HG03432 (cell line): ENCODE results near the gene SNAP29.

Experiments
- ATAC-seq: cut with Tn5 transposase; IDR thresholded peaks from one replicate; pipeline ENCODE4 v1.9.1; 2021; ENCODE audit warnings: mild to moderate bottlenecking, moderate library complexity; ENCODE audit not compliant: unreplicated experiment

The SNAP29 gene

DNA sequence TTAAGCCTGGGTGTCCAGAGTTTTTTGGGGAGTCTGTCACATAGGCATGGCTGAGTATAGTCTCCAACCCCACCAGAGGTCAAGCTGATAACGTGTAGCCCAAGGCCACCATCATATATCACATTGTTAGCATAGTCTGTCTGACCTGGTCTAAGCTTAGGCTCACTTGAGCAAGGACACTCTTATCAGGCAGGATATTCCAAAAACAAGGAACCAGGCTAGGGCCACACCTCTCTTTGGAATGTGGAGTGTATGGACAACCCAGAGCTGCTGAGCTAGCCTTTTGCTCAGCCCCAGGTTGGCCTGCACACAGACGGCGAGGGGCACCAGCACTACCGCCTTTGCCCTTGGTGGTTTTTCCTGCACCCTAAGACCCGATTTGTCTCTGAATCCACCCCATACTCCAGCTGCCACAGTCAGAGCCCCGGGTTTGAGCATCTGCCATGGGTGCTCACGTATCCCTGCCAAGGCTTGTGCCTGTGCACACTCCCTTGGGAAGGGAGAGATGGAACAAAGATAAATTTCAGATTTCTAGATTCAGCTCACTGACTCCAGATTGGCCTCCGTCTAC lies 7.2 kb downstream of the SNAP29 start:
- no peak for ATAC-seq

DNA sequence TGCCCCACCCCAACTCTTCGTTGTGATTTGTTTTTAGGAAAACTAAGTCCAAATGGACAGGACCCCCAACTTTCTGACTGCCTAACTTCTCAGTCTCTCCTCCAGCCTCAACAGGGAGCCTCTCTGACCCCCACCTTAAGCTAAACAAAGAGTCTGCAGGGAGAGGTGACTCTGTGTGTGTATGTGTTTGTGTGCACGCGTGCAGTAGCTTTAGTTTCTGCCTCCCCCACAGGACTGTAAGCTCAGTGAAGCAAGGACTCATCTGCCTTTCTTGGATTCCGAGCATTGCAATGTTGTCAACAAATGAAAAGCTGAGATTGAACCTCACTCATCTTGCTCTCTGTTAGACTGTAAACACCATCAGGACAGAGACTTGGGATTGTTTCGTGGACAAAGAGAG lies 7.9 kb downstream of the SNAP29 start:
- ATAC-seq: no peak

DNA sequence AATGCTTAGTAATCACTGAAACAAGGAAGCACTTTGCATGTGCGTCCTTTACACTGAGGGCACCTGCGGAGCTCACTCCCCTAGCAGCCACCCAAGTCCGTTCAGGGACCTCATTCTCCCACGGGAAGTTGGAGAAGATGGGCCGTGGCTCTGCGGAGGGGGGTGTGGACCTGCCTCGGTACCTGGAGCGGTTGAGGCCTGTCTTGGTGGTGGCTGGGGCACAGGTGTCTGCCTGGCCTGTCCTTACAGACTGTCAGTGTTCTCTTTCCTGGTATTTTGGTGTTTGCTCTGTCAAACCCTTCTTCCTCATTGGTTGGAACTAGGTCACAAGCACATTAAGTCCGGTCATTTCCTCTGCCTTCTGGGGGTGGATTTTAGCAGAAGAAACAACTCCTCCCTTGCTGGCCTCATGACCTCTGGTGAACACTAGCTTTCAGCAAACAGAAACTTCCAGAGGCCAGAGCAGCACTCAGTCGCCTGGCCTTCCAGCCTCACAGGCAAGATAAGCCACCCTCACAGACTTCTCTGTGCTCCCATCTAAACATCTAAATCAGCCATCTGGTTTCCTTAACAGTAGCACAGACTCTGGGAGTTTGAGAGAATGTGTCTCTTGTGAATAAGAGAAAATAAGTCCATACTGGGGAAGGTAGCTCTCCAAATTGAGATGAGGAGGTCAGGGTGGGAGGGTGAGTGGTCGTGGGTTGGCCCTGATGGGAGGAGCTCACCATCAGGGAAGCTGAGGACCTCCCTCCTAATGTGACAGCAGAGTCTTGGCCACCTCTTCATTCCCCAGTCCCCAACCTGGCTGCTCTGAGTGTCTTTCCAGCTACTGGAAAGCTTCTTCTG lies 8.6 kb downstream of the SNAP29 start:
- ATAC-seq: no peak

GRCh38 chr22:20868025-20868962 lies 9.5 kb downstream of the SNAP29 start:
- ATAC-seq: no peak

- ATAC-seq: no peak
Observed at GRCh38 chr22:20869234-20869633, 10.4 kb downstream of the SNAP29 start.

DNA sequence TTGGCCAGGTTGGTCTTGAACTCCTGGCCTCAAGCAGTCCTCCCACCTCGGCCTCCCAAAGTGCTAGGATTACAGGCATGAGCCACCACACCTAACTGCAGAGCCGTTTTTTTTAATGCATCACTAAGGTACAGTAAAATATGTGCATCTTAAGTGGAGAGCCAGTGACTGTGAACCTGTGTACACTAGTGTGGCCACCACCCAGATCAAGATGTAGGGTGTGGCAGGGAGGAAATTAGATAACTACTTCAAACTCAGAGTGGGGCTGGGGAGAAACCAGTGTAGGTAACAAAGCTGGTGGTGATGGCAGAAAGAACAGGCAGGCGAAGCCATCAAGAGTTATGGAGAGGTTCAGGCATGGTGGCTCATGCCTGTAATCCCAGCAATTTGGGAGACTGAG lies 14.4 kb downstream of the SNAP29 start:
- no peak for ATAC-seq

DNA sequence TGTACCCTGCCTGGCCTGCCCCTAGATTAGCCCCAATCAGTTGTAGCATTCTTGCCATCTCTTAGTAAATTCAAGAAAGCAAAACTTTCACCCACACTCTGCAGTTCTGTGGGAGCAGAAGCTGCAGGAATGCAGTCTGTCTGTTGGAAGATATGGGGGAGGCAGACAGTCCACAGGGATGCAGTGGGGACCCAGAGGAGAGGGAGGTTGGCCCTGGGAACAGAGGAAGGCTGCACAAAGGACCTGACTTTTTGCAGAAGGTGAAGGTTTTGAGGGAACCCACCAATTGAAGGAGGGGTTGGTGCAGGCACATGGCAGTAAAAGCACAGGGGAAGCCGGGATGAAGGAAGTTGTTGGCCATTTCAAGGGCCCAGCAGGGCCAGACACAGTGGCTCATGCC lies 16.5 kb downstream of the SNAP29 start:
- ATAC-seq: no peak

- no peak for ATAC-seq
Observed at GRCh38 chr22:20877715-20878114, 18.9 kb downstream of the SNAP29 start.

- ATAC-seq: no peak
Observed at GRCh38 chr22:20881231-20881630, 22.4 kb downstream of the SNAP29 start.

GRCh38 chr22:20881869-20882815 lies 23.3 kb downstream of the SNAP29 start:
- no peak for ATAC-seq

GRCh38 chr22:20882855-20883254 lies 24.0 kb downstream of the SNAP29 start:
- ATAC-seq: no peak

GRCh38 chr22:20884454-20884853 lies 25.6 kb downstream of the SNAP29 start:
- no peak for ATAC-seq

DNA sequence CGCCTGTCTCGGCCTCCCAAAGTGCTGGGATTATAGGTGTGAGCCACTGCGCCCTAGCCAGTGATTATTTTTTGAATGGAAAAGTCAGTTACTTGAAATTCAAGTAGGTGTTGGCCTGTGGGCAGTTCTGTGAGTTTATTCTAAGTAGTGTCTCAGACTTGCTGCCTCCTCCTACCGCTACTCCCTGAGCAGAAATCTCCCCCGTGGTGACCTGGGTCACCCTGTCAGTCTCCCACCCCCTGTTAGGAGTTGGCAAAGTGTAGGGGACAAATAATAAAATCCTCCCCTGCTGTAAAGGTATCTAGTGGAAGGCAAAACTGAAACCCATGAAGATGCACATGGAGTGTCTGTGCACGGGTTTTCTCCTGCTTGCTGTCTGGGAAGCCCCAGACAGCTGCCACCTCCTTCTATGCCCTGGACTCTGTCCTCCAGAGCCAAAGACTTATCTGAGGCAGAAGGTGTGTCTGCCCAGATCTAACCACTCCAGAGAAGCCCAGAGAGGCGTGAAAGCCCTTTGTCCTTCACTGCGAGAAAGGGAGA lies 26.3 kb downstream of the SNAP29 start:
- ATAC-seq: no peak

DNA sequence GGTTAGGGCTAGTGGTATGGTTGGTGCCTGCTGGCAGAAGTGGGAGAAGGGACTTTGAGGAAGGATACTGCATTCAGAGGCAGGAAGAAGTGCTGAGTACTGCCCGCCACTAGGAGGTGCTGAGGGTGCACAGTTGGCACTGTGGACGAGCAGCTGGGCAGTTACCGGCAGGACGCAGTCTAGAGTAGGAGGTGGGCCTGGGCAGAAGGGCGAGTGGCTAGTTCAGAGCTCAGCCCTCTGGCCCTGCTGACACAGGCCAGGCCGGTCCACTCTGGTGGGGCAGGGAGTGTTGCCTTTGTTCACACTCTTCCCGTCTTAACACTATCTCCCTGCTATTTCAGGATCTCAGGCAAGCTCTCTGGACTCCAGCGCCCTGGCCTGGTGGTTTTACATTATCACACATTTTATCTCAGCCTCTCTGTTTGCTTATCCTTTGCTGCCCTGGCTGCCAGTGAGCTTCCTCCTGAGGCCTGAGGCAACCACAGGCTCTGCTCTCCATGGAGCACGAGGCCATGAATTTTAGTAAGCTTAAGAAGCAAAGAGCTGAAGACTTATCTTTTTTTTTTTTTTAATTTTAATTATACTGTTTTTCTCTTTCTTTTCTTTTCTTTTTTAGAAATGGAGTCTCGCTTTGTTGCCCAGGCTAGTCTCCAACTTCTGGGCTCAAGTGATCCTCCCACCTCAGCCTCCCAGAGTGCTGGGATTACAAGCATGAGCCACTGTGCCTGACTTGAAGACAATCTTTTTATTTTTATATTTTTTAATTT lies 26.9 kb downstream of the SNAP29 start:
- ATAC-seq: no peak

DNA sequence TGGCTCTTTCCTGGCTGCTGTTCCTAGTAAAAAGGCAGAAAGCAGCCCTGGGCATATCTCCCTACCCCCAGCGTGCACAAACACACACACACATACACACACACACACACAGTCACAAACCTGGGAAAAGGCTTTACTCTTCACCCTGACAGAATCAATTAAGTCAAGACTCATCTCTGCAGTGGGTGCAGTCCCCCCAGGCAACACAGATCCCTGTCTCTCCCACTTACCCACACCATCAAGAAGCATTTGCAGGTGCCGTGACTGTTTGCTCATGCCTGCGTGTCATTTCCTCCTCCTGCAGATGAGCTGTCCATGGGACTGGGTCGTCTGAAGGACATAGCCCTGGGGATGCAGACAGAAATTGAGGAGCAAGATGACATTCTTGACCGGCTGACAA lies 28.6 kb downstream of the SNAP29 start:
- no peak for ATAC-seq

GRCh38 chr22:20889025-20889704 lies 30.4 kb downstream of the SNAP29 start:
- no peak for ATAC-seq

GRCh38 chr22:20889904-20890540 lies 31.2 kb downstream of the SNAP29 start:
- ATAC-seq: no peak

DNA sequence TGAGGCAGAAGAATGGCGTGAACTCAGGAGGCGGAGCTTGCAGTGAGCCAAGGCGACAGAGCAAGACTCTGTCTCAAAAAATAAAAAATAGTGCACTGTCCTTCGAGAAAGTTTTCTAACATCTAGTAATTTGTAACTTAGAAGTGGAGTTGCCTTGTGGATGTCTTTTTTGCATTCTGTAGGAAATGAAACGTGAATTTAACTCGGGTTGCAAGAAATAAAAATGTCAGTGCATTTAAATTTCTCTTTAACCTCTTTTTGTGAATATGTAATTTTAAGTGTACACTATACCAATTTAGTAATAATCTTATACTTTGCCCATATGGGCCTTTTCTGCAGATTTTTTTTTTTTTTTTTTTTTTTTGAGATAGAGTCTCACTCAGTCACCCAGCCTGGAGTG lies 32.2 kb downstream of the SNAP29 start:
- no peak for ATAC-seq
